GM18868 (cell line): ENCODE measurements around the gene EYS.
A peak's percentile ranks its signal among the peaks of the same experiment; 100 is the strongest.
"Not testable (repeated sequence)": the region's sequence is repeated elsewhere in the genome, so short reads cannot be mapped to it uniquely, and the experiment has no call there.

Source experiments
- ATAC-seq: cut with Tn5 transposase; IDR thresholded peaks from one replicate; pipeline ENCODE4 v1.9.1; 2021; ENCODE audit warnings: mild to moderate bottlenecking, moderate library complexity; ENCODE audit not compliant: unreplicated experiment

Gene EYS

GRCh38 chr6:63789699-63790098 lies 1917.3 kb downstream of the EYS start:
- ATAC-seq = no peak

DNA sequence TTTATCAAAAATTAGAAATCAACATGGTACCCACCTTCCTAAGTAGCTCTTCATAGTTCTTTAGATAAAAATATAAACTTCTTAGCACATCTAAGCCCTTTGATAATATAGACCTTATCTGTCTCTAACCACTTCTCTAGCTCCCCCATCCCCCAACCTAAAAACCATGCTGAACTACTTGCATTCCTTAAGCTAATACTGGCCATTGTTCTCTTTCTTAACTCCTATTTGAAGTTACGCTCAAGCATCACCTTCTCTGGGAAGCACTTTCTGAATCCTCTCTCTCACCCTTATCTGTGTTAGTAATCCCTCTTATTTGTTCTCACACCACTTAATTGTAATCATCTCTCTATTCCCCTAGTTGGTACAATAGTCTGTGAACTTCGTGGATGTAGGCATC lies 1918.5 kb downstream of the EYS start:
- ATAC-seq = no peak

DNA sequence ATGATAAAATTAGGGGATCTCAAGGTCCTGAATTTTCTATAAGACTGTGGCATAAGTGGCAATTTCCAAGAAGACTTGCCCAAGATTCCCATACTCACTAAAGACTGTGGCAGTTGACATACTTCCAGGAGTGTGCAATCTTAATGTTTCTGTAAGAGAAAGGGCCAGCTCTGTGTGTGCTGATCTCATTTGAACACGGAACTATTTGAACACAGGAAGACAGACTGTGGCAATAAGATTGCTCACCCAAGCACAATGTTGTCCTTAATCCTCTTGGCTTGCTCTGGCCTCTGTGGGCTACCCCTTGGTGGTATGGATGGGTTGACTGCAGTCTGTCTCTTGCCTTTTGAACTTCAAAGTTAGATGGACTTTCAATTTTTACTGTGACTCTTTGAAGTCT lies 1920.0 kb downstream of the EYS start:
- no peak for ATAC-seq

GRCh38 chr6:63785006-63785405 lies 1922.0 kb downstream of the EYS start:
- no peak for ATAC-seq

- ATAC-seq = no peak
These were observed 1923.9 kb downstream of the EYS start for GRCh38 chr6:63783096-63783495.

- ATAC-seq = no peak
These were observed 1932.1 kb downstream of the EYS start for GRCh38 chr6:63774961-63775360.

GRCh38 chr6:63773200-63773599 lies 1933.8 kb downstream of the EYS start:
- ATAC-seq = no peak

DNA sequence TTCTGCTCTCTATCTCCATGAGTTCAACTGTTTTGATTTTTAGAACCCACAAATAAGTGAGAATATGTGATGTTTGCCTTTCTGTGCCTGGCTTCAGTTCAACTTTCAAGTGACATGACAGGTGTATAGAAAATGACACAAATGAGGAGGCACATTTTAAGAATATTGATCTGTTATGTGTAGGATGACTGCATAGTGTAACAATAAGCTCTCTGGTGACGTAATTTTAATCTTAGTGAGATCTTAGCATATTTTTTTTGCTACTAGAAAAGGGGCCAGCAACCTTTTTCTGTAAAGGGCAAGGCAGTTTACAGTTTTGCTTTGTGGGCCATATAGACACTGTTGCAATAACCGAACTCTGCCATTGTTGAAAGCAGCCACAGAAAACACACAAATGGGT lies 1941.2 kb downstream of the EYS start:
- no peak for ATAC-seq

- ATAC-seq = peak; percentile 54
These were observed 1942.6 kb downstream of the EYS start for GRCh38 chr6:63764318-63764916.

DNA sequence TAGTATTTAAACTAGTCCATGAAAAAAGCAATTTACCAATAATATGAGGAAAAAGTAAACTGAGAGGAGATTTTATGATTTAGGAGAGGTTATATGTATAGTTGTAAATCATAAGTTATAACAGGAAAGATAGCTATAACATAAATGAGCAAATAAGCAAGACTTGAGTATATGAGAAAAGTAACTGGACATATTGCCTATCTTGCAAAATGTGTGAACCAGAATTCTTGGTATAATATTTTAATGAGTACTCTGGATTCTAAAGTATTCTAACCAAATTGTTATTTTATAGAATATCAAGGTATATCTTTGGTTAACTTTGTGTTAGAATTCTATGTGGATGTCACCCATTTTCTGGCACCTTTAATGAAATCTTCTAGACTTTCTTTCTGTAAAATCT lies 1946.8 kb downstream of the EYS start:
- ATAC-seq = no peak

GRCh38 chr6:63759605-63760105 lies 1947.4 kb downstream of the EYS start:
- ATAC-seq = no peak

GRCh38 chr6:63757826-63758225 lies 1949.2 kb downstream of the EYS start:
- no peak for ATAC-seq

DNA sequence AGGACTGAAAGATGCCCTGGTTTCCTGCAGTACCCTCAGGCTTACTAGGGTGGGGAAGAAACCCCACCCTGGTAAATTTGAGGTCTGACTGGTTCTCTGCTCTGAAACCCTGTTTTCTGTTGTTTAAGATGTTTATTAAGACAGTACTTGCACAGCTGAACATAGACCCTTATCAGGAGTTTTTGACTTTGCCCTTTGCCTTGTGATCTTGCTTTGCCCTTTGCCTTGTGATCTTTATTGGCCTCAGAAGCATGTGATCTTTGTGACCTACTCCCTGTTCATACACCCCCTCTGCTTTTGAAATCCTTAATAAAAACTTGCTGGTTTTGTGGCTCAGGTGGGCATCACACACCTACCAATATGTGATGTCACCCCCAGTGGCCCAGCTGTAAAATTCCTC lies 1949.8 kb downstream of the EYS start:
- ATAC-seq = not testable (repeated sequence)

DNA sequence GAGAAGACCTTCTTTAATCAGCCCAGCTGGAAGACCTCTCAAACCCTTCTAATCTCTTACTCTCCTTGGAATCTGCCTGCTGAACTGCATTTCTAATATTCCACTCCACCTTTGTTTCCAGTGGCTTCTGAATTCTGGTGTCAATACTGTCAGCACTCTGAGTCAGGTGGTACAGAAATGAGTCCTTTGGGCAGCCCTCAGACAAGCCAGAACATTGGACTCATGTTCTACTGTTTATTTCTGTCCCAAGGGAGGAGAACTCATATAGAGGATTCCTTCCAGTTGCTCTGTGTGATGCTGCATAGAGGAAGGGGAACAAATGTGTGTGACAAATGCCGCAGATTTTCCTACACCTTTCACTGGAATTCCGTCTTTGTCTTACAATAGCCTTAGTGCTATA lies 1956.6 kb downstream of the EYS start:
- no peak for ATAC-seq

- no peak for ATAC-seq
These were observed 1961.2 kb downstream of the EYS start for GRCh38 chr6:63745784-63746183.

DNA sequence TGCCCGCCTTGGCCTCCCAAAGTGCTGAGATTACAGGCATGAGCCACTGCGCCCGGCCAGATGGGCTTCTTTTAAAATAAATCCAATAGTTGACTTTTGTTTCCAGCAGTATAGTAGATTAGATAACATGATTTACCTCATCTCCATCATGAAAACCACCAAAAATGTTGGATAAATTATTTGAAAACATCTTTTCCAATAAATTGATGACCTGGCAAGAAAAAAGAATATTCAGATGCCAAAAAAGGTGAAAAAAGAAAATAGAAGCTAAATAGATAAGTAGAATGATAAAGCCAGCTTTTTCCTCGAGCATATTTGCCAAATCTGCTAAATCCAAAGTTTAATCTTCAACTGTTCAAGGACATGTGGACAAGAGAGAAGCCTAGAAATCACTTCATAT lies 1962.2 kb downstream of the EYS start:
- no peak for ATAC-seq

DNA sequence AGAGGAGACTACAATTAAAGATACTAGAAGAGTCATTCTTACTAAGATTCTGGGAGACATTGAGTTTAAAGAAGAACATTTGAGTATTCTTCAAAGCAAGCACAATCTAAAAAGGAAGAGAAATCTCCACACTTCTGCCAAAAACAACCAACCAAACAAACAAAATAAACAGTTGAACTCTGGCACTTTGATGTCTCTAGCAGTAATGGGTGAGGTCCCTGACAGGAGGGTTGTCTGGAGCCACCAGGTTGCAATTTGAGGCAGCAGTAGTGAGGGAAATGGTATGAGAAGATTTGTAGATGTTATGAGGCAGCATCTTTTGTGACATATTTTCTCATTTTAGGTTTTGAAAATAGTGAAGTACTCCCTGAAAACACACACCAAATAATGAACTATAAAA lies 1963.3 kb downstream of the EYS start:
- ATAC-seq = no peak

DNA sequence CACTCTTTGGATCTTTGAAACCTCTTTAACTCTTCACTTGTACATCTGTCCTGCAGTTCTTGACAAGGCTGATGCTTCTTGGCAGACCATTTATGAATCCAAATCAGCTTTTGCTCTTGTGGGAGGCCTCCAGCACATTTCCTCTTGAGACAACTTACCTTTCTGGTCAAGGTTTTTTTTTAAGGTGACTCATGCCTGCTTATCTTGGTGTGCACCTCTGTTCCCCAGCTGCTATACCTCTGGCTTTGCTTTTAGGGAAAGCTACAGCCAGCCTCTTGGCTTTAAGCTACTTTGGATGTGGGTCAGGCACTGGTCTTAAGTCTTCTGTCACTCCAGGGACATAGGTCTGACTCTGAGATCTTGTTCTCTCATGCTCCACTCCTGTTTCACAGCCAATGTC lies 1965.0 kb downstream of the EYS start:
- no peak for ATAC-seq

- ATAC-seq = no peak
These were observed 1966.3 kb downstream of the EYS start for GRCh38 chr6:63740709-63741108.

GRCh38 chr6:63739094-63739687 lies 1967.8 kb downstream of the EYS start:
- ATAC-seq = no peak

GRCh38 chr6:63738190-63738589 lies 1968.8 kb downstream of the EYS start:
- not testable (repeated sequence) for ATAC-seq

- ATAC-seq = no peak
These were observed 1972.1 kb downstream of the EYS start for GRCh38 chr6:63734923-63735322.

GRCh38 chr6:63732336-63732735 lies 1974.7 kb downstream of the EYS start:
- no peak for ATAC-seq
